Limb (tissue), 2 donors: Measurements from ENCODE around the gene MEOX2.

Experiments
- DNase-seq, 2 donors: peaks; one replicate each; pipeline ENCODE4 v3.0.0-alpha.2; 2016; ENCODE audit errors: extremely low spot score in 2 of 2

MEOX2 gene

GRCh38 chr7:15681631-15682030 is 4.9 kb downstream of the MEOX2 start:
- DNase-seq: no peak

GRCh38 chr7:15681186-15681585 is 5.3 kb downstream of the MEOX2 start:
- no peak for DNase-seq

- no peak for DNase-seq
Measured at GRCh38 chr7:15680446-15680845, 6.0 kb downstream of the MEOX2 start.

- DNase-seq: no peak
Measured at GRCh38 chr7:15679306-15679705, 7.2 kb downstream of the MEOX2 start.

GRCh38 chr7:15678653-15679052 is 7.8 kb downstream of the MEOX2 start:
- DNase-seq: no peak

- DNase-seq: no peak
Measured at GRCh38 chr7:15675379-15675778, 11.1 kb downstream of the MEOX2 start.

GRCh38 chr7:15674586-15674985 is 11.9 kb downstream of the MEOX2 start:
- no peak for DNase-seq

GRCh38 chr7:15669443-15670090 is 16.9 kb downstream of the MEOX2 start:
- DNase-seq: no peak

- no peak for DNase-seq
Measured at GRCh38 chr7:15667991-15668390, 18.5 kb downstream of the MEOX2 start.

GRCh38 chr7:15662451-15662850 is 24.0 kb downstream of the MEOX2 start:
- peak in 1 of 2 donors; percentile 76 for DNase-seq

GRCh38 chr7:15658247-15658646 is 28.2 kb downstream of the MEOX2 start:
- DNase-seq: no peak

GRCh38 chr7:15652776-15653290 is 33.6 kb downstream of the MEOX2 start:
- no peak for DNase-seq

GRCh38 chr7:15651693-15652092 is 34.8 kb downstream of the MEOX2 start:
- DNase-seq: no peak

GRCh38 chr7:15650787-15651186 is 35.7 kb downstream of the MEOX2 start:
- DNase-seq: no peak

- no peak for DNase-seq
Measured at GRCh38 chr7:15648461-15648961, 38.0 kb downstream of the MEOX2 start.

- DNase-seq: no peak
Measured at GRCh38 chr7:15647309-15647708, 39.2 kb downstream of the MEOX2 start.

- DNase-seq: no peak
Measured at GRCh38 chr7:15643000-15643705, 43.3 kb downstream of the MEOX2 start.

GRCh38 chr7:15628876-15629275 is 57.6 kb downstream of the MEOX2 start:
- DNase-seq: no peak

- DNase-seq: no peak
Measured at GRCh38 chr7:15626041-15626440, 60.4 kb downstream of the MEOX2 start.

- DNase-seq: no peak
Measured at GRCh38 chr7:15625466-15625865, 61.0 kb downstream of the MEOX2 start.

- no peak for DNase-seq
Measured at GRCh38 chr7:15621468-15621867, 65.0 kb downstream of the MEOX2 start.

- no peak for DNase-seq
Measured at GRCh38 chr7:15620491-15621185, 65.8 kb downstream of the MEOX2 start.
